Measurements from ENCODE around the gene GSX1.

GSX1 gene

GRCh38 chr13:27835799-27836198 lies 43.5 kb downstream of the GSX1 start:
- no peak for DNase-seq

- DNase-seq, result no peak
Observed at GRCh38 chr13:27839809-27840467, 47.7 kb downstream of the GSX1 start.

GRCh38 chr13:27842571-27842970 lies 50.3 kb downstream of the GSX1 start:
- DNase-seq, result no peak
